ENCODE data around the gene ELMOD3. TPM values are rescaled to one million over a fixed set of nuclear protein-coding genes. Genes with fewer than 3 reads are reported as not detected.
"Not testable (repeated sequence)": the region's sequence is repeated elsewhere in the genome, so short reads cannot be mapped to it uniquely, and the experiment has no call there.

ELMOD3 gene
- total and polyA plus RNA-seq, 4 donors: 5.5 to 15.8 (median 8.0) TPM

DNA sequence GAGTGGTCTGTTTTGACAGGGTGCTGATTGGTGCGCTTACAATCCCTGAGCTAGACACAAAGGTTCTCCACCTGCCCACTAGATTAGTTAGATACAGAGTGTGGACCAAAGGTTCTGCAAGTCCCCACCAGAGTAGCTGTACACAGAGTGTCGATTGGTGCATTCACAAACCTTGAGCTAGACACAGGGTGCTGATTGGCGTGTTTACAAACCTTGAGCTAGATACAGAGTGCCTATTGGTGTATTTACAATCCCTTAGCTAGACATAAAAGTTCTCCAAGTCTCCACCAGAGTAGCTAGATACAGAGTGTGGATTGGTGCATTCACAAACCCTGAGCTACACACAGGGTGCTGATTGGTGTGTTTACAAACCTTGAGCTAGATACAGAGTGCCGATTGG, 20.7 kb upstream of the ELMOD3 start:
- H3K27ac ChIP-seq (ENCODE audit: low read depth in 1 of 2, low read length in 2 of 2); DNase-seq (ENCODE audit: low spot score); H3K9ac ChIP-seq (ENCODE audit: low read depth in 1 of 2, low read length in 2 of 2); H3K9me3 ChIP-seq (ENCODE audit: control insufficient read depth in 4 of 4, low read length in 3 of 4); H3K27me3 ChIP-seq (ENCODE audit: control insufficient read depth in 4 of 4, insufficient read depth in 4 of 4, low read length in 3 of 4); H3K4me3 ChIP-seq (ENCODE audit: low read depth in 1 of 3, low read length in 3 of 3); H3K4me1 ChIP-seq (ENCODE audit: control insufficient read depth in 4 of 4, insufficient read depth in 4 of 4, low read length in 3 of 4); H3K36me3 ChIP-seq (ENCODE audit: control insufficient read depth in 4 of 4, insufficient read depth in 3 of 4, low read depth in 1 of 4, low read length in 3 of 4): not testable (repeated sequence)
- 92% methylated on average over 4 of the region's 4 CpGs for WGBS

DNA sequence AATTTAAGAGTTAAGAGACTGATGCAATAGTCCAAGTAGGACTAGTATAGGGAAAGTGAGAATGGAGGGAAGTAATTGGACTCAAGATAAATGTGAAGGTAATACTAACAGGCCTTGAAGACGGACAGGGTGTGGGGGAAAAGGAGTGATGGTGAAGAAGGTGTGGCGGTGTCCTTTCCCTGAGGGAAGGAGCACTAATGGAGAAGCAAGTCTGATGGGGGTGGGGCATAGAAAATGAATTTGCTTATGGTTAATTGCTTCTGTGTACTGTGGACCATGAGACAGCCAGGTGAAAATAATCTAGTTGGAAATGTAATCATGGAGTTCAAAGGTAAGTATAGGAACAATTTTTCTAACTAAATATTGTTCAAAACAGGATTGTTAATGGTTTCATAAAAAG, 19.6 kb upstream of the ELMOD3 start:
- 51% methylated on average over 2 of the region's 2 CpGs for WGBS
- Histone ChIP-seq H3K36me3 (ENCODE audit: control insufficient read depth in 4 of 4, insufficient read depth in 3 of 4, low read depth in 1 of 4, low read length in 3 of 4) (no peaks in the 10 kb centered on the region), H3K9ac (ENCODE audit: low read depth in 1 of 2, low read length in 2 of 2) (no peak overlapping the region), H3K9me3 (ENCODE audit: control insufficient read depth in 4 of 4, low read length in 3 of 4) (no peaks in the 10 kb centered on the region), H3K27me3 (ENCODE audit: control insufficient read depth in 4 of 4, insufficient read depth in 4 of 4, low read length in 3 of 4) (no peaks in the 10 kb centered on the region), H3K4me3 (ENCODE audit: low read depth in 1 of 3, low read length in 3 of 3) (no peak overlapping the region), H3K27ac (ENCODE audit: low read depth in 1 of 2, low read length in 2 of 2) (no peak overlapping the region), H3K4me1 (ENCODE audit: control insufficient read depth in 4 of 4, insufficient read depth in 4 of 4, low read length in 3 of 4) (no peaks in the 10 kb centered on the region)
- TF ChIP-seq TAF1 (conservative IDR thresholded peaks at IDR 0.05): no peak
- TF ChIP-seq RXRA (IDR thresholded peaks at IDR 0.05): no peak
- TF ChIP-seq YY1 (IDR thresholded peaks at IDR 0.05): no peak
- TF ChIP-seq, protein P1, sequence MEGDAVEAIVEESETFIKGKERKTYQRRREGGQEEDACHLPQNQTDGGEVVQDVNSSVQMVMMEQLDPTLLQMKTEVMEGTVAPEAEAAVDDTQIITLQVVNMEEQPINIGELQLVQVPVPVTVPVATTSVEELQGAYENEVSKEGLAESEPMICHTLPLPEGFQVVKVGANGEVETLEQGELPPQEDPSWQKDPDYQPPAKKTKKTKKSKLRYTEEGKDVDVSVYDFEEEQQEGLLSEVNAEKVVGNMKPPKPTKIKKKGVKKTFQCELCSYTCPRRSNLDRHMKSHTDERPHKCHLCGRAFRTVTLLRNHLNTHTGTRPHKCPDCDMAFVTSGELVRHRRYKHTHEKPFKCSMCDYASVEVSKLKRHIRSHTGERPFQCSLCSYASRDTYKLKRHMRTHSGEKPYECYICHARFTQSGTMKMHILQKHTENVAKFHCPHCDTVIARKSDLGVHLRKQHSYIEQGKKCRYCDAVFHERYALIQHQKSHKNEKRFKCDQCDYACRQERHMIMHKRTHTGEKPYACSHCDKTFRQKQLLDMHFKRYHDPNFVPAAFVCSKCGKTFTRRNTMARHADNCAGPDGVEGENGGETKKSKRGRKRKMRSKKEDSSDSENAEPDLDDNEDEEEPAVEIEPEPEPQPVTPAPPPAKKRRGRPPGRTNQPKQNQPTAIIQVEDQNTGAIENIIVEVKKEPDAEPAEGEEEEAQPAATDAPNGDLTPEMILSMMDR (IDR thresholded peaks at IDR 0.05; ENCODE audit: low read depth, low read length, missing input control): no peak
- no peak for TF ChIP-seq JUND (IDR thresholded peaks at IDR 0.05)
- TF ChIP-seq NR2F2 (IDR thresholded peaks at IDR 0.05): no peak
- TF ChIP-seq RAD21 (IDR thresholded peaks at IDR 0.05): no peak
- TF ChIP-seq FOXA1 (IDR thresholded peaks at IDR 0.05): no peak
- TF ChIP-seq, protein P2, sequence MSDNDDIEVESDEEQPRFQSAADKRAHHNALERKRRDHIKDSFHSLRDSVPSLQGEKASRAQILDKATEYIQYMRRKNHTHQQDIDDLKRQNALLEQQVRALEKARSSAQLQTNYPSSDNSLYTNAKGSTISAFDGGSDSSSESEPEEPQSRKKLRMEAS (IDR thresholded peaks at IDR 0.05): no peak
- TF ChIP-seq HNF4G (IDR thresholded peaks at IDR 0.05): no peak
- TF ChIP-seq, protein P3, sequence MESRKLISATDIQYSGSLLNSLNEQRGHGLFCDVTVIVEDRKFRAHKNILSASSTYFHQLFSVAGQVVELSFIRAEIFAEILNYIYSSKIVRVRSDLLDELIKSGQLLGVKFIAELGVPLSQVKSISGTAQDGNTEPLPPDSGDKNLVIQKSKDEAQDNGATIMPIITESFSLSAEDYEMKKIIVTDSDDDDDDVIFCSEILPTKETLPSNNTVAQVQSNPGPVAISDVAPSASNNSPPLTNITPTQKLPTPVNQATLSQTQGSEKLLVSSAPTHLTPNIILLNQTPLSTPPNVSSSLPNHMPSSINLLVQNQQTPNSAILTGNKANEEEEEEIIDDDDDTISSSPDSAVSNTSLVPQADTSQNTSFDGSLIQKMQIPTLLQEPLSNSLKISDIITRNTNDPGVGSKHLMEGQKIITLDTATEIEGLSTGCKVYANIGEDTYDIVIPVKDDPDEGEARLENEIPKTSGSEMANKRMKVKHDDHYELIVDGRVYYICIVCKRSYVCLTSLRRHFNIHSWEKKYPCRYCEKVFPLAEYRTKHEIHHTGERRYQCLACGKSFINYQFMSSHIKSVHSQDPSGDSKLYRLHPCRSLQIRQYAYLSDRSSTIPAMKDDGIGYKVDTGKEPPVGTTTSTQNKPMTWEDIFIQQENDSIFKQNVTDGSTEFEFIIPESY (IDR thresholded peaks at IDR 0.05): no peak
- TF ChIP-seq, protein P4, sequence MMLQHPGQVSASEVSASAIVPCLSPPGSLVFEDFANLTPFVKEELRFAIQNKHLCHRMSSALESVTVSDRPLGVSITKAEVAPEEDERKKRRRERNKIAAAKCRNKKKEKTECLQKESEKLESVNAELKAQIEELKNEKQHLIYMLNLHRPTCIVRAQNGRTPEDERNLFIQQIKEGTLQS (IDR thresholded peaks at IDR 0.05): no peak
- no peak for TF ChIP-seq EGR1 (IDR thresholded peaks at IDR 0.05; ENCODE audit: low read depth in 2 of 2)
- no peak for TF ChIP-seq FOXA2 (IDR thresholded peaks at IDR 0.05)
- TF ChIP-seq, protein P5, sequence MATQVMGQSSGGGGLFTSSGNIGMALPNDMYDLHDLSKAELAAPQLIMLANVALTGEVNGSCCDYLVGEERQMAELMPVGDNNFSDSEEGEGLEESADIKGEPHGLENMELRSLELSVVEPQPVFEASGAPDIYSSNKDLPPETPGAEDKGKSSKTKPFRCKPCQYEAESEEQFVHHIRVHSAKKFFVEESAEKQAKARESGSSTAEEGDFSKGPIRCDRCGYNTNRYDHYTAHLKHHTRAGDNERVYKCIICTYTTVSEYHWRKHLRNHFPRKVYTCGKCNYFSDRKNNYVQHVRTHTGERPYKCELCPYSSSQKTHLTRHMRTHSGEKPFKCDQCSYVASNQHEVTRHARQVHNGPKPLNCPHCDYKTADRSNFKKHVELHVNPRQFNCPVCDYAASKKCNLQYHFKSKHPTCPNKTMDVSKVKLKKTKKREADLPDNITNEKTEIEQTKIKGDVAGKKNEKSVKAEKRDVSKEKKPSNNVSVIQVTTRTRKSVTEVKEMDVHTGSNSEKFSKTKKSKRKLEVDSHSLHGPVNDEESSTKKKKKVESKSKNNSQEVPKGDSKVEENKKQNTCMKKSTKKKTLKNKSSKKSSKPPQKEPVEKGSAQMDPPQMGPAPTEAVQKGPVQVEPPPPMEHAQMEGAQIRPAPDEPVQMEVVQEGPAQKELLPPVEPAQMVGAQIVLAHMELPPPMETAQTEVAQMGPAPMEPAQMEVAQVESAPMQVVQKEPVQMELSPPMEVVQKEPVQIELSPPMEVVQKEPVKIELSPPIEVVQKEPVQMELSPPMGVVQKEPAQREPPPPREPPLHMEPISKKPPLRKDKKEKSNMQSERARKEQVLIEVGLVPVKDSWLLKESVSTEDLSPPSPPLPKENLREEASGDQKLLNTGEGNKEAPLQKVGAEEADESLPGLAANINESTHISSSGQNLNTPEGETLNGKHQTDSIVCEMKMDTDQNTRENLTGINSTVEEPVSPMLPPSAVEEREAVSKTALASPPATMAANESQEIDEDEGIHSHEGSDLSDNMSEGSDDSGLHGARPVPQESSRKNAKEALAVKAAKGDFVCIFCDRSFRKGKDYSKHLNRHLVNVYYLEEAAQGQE (IDR thresholded peaks at IDR 0.05): no peak
- TF ChIP-seq GABPA (IDR thresholded peaks at IDR 0.05 in 1 of 2, conservative IDR thresholded peaks at IDR 0.05 in 1 of 2): no peak
- TF ChIP-seq HNF4A (conservative IDR thresholded peaks at IDR 0.05): no peak
- no peak for TF ChIP-seq SP1 (IDR thresholded peaks at IDR 0.05)
- DNase-seq (ENCODE audit: low spot score): no peak
